Dermis microvascular lymphatic vessel endothelial cell (primary cell): ENCODE measurements around the gene P2RX7. TPM values are rescaled to one million over a fixed set of nuclear protein-coding genes. Genes with fewer than 3 reads are reported as not detected.
A peak's percentile ranks its signal among the peaks of the same experiment; 100 is the strongest.
"Not testable (repeated sequence)": the region's sequence is repeated elsewhere in the genome, so short reads cannot be mapped to it uniquely, and the experiment has no call there.

Experiments used
- DNase-seq, 2 donors: peaks; one replicate each; pipeline versions ENCODE4 v3.0.0 to v3.0.0-alpha.2; 2010; ENCODE audit warnings: low read depth in 2 of 2
- total RNA-seq: library from RNA; depleted of rRNA; stranded (reverse); fragments of >200 nt; gene quantifications from 2 replicates; pipeline ENCODE4 v1.2.1, GENCODE V29; 2014

The P2RX7 gene
- total RNA-seq, 1 donor from 2014 or later: 3.9 TPM

- not testable (repeated sequence) for DNase-seq
Observed at GRCh38 chr12:121226871-121227270, 94.2 kb downstream of the P2RX7 start.

DNA sequence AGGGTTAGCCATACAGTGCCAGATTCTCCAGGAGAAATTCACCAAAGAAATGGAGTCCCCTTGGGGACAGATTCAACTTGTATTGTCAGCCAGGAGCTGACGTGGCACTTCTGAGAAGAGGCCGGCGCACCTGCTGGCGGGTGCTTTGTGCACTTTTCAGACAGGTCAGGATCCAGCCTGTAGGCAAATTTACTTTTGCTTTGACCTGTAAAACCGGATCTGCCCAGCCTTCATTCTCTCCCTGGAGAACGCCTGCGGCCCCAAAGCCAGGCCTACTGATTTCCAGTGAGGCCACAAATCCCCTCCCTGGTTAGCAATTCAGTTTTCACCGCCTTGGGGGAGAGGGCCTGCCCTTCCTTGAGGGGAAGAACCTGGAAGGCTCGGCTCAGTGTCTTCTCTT is 94.6 kb downstream of the P2RX7 start:
- no peak for DNase-seq

- no peak for DNase-seq
Observed at GRCh38 chr12:121228919-121229665, 96.4 kb downstream of the P2RX7 start.

DNA sequence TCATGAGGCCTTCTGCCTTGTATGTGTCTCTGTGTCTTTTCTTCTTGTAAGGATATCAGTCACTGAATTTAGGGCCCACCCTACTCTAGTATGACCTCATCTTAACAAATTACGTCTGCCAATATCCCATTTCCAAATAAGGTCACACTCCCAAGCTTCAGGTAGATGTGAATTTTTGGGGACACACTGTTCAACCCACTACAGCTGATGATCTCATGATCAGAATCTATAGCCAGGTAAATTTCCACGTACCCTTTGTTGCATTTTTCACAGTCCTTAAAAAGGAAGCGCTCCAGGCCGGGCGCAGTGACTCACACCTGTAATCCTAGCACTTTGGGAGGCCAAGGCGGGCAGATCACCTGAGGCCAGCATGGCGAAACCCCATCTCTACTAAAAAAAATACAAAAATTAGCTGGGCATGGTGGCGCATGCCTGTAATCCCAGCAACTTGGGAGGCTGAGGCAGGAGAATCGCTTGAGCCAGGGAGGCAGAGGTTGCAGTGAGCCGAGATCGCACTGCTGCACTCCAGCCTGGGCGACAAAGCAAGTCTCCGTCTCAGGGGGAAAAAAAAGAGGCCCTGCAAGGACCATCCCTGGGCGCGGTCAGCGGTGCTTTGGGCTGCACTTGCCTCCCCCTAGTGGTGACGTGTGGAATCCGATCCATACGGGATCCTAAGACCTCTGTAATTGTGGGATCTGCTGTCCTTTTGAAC is 97.3 kb downstream of the P2RX7 start:
- peak; percentile 55 to 81 for DNase-seq

DNA sequence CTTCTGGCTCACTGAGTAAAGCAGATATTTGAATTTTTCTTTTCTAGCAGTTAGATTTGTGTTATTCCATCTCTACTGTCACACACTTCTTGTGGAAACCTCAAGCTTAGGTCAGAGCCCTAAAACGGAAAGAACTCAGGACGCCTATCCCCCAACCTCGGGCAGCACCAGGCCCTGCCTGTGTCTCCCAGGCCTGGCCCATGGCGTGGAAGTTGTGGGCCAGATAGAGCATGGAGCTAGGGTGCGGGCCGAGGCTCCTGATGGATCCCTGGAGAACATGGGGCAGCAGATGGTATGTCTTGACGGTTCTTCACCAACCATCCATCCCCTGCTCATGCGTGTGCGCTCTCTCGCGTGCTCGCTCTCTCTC is 97.8 kb downstream of the P2RX7 start:
- DNase-seq: no peak

DNA sequence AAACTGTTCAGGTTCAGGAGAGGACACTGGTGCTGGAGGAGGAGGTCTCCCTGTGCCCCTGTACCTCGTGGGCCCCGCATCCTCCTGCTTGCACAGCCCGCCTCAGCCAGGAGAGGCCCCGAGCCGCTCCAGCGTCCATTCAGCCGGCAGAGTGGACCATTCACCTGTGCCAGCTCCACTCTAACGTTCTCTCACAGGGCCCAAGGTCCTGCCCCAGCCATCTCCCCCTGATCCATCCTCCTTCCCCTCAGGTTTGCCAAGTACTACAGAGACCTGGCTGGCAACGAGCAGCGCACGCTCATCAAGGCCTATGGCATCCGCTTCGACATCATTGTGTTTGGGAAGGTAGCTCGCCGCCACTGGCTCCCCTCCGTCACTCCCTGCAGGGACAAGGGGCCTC is 99.5 kb downstream of the P2RX7 start:
- DNase-seq: no peak

GRCh38 chr12:121232977-121233627 is 100.4 kb downstream of the P2RX7 start:
- DNase-seq: no peak

DNA sequence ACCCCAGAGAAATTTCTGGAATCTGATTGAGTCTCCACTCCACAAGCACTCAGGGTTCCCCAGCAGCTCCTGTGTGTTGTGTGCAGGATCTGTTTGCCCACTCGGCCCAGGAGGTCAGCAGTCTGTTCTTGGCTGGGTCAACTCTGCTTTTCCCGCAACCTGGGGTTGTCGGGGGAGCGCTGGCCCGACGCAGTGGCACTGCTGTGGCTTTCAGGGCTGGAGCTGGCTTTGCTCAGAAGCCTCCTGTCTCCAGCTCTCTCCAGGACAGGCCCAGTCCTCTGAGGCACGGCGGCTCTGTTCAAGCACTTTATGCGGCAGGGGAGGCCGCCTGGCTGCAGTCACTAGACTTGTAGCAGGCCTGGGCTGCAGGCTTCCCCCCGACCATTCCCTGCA is 100.9 kb downstream of the P2RX7 start:
- DNase-seq: no peak

DNA sequence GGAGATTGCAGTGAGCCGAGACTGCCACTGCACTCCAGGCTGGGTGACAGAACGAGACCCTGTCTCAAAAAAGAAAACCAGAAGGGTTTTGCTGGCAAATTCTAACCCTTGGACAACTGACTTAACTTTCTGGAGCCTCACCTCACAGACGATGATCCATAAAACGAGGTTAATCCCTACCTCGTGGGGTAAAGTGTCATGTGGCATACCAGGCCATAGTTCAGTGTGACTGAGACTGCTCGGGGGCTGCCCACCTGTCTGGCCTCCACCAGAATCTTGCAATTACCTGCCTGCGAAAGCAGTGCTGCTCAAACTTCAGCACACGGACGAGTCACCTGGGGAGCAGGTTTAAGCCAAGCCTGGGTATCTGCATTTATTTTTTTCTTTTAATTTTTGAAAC is 104.1 kb downstream of the P2RX7 start:
- DNase-seq: no peak

DNA sequence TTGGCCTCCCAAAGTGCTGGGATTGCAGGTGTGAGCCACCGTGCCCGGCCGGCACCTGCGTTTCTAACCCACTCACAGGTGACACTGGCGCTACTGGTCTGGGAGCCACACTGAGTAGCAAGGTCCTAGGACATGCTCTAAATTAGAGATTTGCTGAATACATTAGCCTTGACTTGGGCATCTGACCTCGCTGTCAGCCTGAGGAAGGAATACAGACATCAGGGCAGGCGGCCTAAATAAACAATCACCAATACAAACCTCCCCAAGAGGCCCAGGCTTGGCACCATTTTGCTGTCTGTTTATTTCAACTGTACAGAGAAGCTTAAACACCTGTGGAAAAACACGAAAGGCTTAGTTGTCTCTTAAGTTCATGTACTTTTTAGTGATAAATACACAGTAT is 104.7 kb downstream of the P2RX7 start:
- DNase-seq: peak in 1 of 2 donors; percentile 45

Other genes starting within 250 kb of the P2RX7 start
- 3.5 and 6.8 TPM in 2 replicates for gene SPPL3, start 228.5 kb upstream of the P2RX7 start, total RNA-seq
- not detected in 2 replicates for gene HNF1A, start 154.3 kb upstream of the P2RX7 start, total RNA-seq
- gene C12orf43, start 116.4 kb upstream of the P2RX7 start, total RNA-seq: 12.6 and 14.9 TPM in 2 replicates
- gene OASL, start 93.6 kb upstream of the P2RX7 start, total RNA-seq: 0.25 and 0.26 TPM in 2 replicates
- 81.9 and 208 TPM in 2 replicates for gene P2RX4, start 77.3 kb downstream of the P2RX7 start, total RNA-seq
- gene CAMKK2, start 163.8 kb downstream of the P2RX7 start, total RNA-seq: 21.3 and 26.9 TPM in 2 replicates
- 115 and 124 TPM in 2 replicates for gene ANAPC5, start 219.5 kb downstream of the P2RX7 start, total RNA-seq